ENCODE data around the gene AFF3.
"Not testable (repeated sequence)": the region's sequence is repeated elsewhere in the genome, so short reads cannot be mapped to it uniquely, and the experiment has no call there.

The AFF3 gene

GRCh38 chr2:99789849-99790248 is 352.5 kb downstream of the AFF3 start:
- DNase-seq (ENCODE audit: low read depth, low spot score), result no peak

DNA sequence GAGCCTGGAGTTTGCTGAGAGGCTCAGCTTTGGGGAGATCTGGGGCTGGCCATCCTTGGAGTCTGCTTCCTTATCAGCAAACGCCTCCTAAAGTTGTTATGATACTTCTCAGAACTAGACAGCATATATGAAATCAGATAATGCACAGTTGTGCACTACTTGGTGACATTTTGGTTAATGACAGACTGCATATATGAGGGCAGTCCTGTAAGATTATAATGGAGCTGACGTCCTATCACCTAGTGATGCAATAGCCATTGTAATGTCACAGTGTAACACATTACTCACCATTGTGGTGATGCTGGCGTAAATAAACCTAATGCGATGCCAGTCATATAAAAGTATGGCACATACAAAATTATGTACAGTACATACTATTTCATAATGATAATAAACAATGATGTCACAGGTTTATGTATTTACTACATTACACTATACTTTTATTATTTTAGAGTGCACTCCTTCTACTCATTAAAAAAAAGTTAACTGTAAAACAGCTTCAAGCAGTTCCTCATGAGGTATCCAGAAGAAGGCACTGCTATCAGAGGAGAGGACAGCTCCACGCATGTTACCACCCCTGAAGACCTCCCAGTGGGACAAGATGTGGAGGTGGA is 354.5 kb downstream of the AFF3 start:
- DNase-seq (ENCODE audit: low read depth, low spot score), result no peak

DNA sequence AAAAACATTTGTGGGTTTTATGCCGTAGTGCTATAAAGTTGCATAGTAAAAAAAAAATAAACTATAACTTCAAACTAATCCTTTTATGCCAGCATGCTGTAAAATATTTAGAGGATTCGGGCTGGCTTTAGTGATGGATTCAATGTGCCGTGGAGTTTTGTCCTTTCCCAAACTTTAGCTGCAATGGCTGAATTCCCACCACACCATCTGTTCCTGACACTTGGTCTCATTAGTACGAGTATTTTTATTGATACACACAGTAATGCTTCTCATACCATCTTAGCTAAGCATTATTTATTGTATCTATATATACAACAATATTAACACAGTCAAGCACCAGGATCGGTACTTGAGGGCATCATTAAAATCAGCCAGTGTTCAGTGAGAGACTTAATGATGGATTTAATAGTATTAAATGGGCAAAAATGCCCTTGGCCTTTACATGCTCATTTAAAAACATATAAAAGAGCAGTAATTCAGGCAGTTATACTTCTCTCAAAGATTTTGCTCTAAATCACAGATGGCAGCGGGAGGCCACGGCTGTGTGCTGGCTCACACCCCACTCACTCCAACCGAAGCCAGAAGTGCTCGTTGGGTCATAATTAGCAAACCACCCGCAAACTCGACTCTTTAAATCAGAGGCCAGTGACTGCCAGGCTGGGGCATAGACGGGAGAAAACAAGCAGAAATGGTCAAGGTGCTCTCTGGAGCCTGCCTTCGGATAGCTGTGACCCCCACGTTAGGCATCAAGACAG is 355.6 kb downstream of the AFF3 start:
- no peak for DNase-seq (ENCODE audit: low read depth, low spot score)

- DNase-seq (ENCODE audit: low read depth, low spot score), result no peak
Measured at GRCh38 chr2:99784946-99785345, 357.4 kb downstream of the AFF3 start.

- DNase-seq (ENCODE audit: low read depth, low spot score), result no peak
Measured at GRCh38 chr2:99784282-99784681, 358.1 kb downstream of the AFF3 start.

- no peak for DNase-seq (ENCODE audit: low read depth, low spot score)
Measured at GRCh38 chr2:99780276-99780675, 362.1 kb downstream of the AFF3 start.

- DNase-seq (ENCODE audit: low read depth, low spot score), result no peak
Measured at GRCh38 chr2:99779276-99779675, 363.1 kb downstream of the AFF3 start.

GRCh38 chr2:99777656-99778290 is 364.6 kb downstream of the AFF3 start:
- DNase-seq (ENCODE audit: low read depth, low spot score), result no peak

DNA sequence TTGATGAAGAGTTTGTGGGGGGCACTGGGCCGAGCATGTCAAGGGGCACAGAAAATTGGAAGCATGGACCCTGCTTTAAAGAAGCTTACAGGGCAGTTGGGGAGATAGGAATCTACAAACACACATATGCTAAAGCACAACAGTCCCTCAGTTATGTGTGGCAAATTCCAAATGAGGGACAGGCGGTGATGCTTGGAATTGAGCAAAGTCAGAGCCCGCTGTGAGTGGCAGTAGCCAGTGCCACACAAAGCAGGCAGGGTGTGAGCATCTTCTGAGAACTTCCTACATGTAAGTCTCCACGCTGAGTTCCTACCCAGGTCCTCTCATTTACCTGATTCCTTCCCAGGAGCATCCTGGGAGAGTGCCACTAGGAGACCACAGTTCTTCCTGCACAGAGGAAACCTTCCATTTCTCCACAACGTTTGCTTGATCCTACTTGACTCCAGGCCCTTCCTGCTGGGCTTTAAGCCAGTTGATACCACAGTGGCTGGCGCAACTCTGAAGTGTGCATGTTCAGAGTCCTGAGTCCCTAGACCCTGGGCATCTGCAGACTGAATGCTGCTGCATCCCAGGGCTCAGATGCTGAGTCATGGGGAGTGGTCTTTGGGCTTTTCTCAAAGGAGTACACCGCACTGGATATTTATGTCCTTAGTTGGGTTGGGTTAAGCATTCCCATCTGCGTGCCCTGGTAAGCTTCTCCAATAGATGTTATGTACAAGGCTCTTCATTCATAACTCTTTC is 365.3 kb downstream of the AFF3 start:
- no peak for DNase-seq (ENCODE audit: low read depth, low spot score)

DNA sequence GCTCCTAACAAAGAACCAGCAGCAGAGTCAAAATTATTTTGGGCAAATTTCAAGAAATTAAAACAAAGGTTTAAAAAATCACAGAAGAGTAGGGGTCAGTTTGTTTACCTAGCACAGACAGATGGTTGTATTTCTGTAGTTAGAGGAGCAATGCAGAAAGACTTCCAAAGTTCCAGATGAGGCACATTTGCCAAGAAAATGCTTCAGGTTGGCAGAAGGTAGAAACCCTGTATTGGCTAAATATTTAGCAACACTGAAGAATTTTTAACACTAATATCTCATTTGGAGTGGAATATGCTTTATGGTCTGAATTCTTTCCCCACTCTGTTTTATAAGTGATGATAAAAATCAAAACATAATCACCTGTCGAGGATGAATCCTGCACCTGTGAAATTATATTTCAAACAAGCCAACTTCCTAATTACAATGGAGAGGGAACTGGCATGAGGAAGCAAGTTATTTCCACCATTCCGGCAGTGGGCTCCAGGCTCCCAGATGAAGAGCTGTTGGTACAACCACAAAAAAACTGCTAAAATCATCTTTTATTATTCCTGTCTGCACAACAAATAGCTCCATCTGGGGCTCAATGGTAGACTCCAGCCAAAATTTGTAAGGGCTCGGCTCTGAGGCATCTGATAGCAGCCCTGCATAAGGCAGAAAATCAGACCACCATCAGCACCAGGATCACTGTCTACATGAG is 366.0 kb downstream of the AFF3 start:
- no peak for DNase-seq (ENCODE audit: low read depth, low spot score)

GRCh38 chr2:99775585-99775984 is 366.8 kb downstream of the AFF3 start:
- no peak for DNase-seq (ENCODE audit: low read depth, low spot score)

GRCh38 chr2:99773642-99774041 is 368.7 kb downstream of the AFF3 start:
- not testable (repeated sequence) for DNase-seq (ENCODE audit: low read depth, low spot score)

DNA sequence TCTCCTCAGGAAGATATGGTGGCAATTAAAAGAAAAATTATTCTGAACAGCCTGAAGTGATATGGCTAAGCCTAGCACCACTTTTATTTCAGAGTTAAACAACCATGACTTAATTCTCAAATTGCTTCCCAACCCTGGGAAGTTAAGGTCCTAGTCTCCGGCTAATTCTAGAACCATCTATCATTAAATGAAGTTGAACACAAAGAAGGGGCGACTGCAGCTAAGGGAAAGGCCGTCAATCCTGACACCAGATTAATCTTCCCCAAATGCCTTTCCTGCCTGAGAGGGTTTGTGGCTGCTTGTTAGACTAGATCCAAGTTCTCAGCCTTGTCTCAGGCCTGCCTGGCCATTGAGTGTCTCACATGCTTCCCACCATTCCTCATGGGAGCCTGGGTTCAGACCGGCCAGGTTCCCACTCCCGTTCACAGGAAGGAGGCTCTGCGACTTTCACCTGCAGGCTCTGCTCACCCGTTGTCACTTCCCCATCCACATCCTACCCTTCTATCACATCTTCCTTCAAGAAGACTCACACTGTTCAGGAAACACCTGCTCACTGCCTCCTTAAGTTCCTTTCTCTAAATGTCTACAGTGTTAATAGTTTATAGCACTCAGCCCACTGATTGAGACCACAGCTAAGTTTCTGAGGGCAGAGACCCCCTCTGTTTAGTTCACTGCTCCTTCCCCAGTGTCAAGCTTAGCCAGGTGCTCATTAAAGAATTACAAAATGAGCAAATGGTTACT is 369.6 kb downstream of the AFF3 start:
- no peak for DNase-seq (ENCODE audit: low read depth, low spot score)

DNA sequence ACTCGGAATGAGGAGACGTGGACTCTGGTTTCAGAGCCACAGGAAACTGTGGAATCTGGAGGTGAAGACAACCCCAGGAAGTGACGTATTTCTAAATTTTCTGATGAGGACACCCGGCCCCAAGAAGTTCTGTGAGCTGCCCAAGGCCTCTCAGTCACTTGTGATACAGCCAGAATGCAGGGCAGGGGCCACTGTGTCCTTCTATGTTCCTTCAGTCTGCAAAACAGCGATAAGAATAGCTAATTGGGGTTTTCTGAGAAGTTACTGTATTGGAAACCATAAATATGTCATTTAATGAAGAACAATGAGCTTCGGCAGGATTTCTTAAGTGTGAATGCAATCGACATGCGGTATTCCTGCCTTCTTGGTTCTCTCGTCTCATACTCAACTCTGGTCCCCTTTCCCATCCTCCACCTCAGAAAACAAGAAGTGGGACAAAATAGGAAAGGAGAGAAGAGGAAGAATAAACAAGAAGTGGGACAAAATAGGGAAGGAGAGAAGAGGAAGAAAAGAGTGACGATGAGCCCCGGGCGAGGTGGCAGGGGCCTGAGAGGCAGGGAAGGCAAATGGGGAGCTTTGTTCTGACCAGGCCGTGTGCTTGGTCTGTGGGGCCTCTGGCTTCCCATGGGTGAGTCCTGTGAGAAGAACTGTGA is 370.6 kb downstream of the AFF3 start:
- no peak for DNase-seq (ENCODE audit: low read depth, low spot score)

- no peak for DNase-seq (ENCODE audit: low read depth, low spot score)
Measured at GRCh38 chr2:99770876-99771275, 371.5 kb downstream of the AFF3 start.

GRCh38 chr2:99765731-99766318 is 376.6 kb downstream of the AFF3 start:
- no peak for DNase-seq (ENCODE audit: low read depth, low spot score)

DNA sequence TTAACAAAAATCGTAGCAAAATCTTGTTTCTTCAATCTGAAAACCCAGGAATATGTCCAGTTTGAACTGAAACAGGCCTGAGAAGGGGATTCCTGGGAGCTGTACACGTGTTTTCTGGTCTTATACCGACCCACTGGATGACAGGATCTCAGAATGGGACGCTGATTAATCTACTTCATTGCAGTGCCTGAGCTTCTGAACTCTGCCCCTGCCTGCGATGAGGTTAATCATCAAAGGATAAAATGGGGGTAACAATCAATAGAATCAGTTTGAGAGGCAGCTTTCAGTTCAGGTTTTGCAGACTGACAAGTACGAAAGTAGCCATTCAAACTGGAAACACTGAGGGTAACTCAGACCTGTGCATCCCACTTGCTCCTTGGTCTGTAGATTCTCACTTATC is 378.6 kb downstream of the AFF3 start:
- no peak for DNase-seq (ENCODE audit: low read depth, low spot score)

DNA sequence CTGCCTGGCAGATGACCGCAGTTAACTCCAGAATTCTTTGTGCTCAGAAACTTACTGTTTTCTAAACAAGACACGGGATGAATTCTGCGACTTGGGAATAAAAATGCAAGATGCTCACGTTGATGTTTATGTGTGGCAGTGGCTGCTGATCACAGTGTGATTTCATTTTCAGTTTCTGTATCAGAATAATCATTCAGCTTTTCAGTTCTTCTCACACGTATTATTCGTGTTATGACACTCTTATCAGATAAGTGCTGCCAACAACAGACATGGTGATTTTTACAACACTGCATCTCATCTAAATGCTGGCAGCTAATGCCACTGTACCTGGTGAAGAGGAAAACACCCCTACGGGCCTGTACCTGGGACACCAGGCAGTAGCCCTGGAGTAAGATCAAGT is 379.7 kb downstream of the AFF3 start:
- DNase-seq (ENCODE audit: low read depth, low spot score), result no peak

DNA sequence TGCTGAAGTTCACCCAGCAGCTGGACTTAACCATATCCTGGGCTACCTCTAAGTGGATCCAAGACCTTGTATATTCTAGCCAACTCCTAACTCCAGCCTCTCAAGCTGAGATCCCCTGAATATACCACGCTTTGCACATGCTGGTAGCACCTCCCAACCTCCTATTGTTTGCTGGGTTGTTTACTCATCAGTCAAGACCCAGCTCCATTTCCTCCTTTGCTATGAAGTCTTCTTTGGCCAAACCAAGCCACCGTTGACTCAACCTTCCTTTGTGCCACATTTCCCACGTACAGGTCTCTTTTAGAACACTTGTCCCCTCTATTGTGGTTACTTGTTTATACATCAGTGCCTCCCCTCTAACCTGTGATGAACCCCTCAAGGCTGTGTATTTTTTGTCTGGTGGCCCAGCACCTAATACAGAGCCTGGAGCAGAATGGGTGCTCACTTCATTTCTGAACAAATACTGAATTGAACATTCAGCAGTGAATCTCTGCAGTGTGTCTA is 384.7 kb downstream of the AFF3 start:
- DNase-seq (ENCODE audit: low read depth, low spot score), result no peak

- DNase-seq (ENCODE audit: low read depth, low spot score), result no peak
Measured at GRCh38 chr2:99756059-99756458, 386.3 kb downstream of the AFF3 start.

Data from activated naive CD8-positive, alpha-beta T cell treated with anti-CD3 and anti-CD28 coated beads, Interleukin-2, amount 50 U/mL, for 16 hours (primary cell).